ENCODE results near the gene NUTM2B.
"Not testable (repeated sequence)": the region's sequence is repeated elsewhere in the genome, so short reads cannot be mapped to it uniquely, and the experiment has no call there.

DNA sequence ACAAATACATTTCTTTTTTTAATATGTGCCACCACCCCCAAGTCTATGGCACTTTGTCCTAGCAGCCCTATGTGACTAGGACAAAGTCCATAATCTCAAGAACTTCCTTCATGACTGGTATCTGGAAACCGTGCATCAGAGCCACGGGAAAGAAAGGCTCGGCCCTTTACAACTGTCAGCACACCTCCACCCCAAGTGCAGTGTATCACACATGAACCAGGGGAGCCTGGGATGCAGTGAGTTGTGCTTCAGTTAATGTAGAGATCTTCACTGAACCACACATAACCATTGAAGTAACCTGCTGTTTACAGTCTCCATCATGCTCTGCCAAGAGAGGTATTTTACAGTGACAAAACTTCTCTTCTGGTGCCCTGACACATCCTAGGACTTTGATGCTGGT lies 11.9 kb downstream of the NUTM2B start:
- TF ChIP-seq POLR2AphosphoS5 (IDR thresholded peaks at IDR 0.05; ENCODE audit: low read depth, low read length); POLR2A (IDR thresholded peaks at IDR 0.05; ENCODE audit: low read depth, low read length); TAF1 (IDR thresholded peaks at IDR 0.05; ENCODE audit: borderline replicate concordance, low read depth, low read length): not testable (repeated sequence)
